Hepatocyte (in vitro differentiated cells): Measurements from ENCODE around the gene VWF.

Experiments
- CTCF ChIP-seq: fragments of 200-600 bp; sonication (generic); IDR thresholded peaks from 2 replicates; pipeline ENCODE4 v1.5.1; 2016; ENCODE audit warnings: antibody characterized with exemption, mild to moderate bottlenecking; ENCODE audit not compliant: poor library complexity
- EZH2 ChIP-seq: fragments of 200-600 bp; sonication (generic); IDR thresholded peaks from 2 replicates; pipeline ENCODE4 v1.6.1; 2016; ENCODE audit warnings: antibody characterized with exemption, mild to moderate bottlenecking, borderline replicate concordance
- EZH2phosphoT487 ChIP-seq: fragments of 200-600 bp; sonication (generic); IDR thresholded peaks from one replicate; pipeline ENCODE4 v1.6.1; 2018; ENCODE audit warnings: antibody characterized with exemption, mild to moderate bottlenecking, low read depth, moderate library complexity; ENCODE audit not compliant: unreplicated experiment, severe bottlenecking

- TF ChIP-seq CTCF (peak; percentile 82), EZH2phosphoT487 (no peak), EZH2 (no peak)
Measured at GRCh38 chr12:6039894-6040601, 84.4 kb downstream of the VWF start.
